Retinal pigment epithelial cell (primary cell): ENCODE measurements around the gene COX17.

Experiments used
- DNase-seq: peaks from one replicate; pipeline ENCODE4 v3.0.0-alpha.2; 2010; ENCODE audit warnings: low read depth
- H3K4me3 ChIP-seq: 2 replicates; pipeline ENCODE4 v1.5.1; 2011; ENCODE audit warnings: mild to moderate bottlenecking, low read length, control low read depth, moderate library complexity
- CTCF ChIP-seq: conservative IDR thresholded peaks from 2 replicates; pipeline ENCODE4 v1.5.1; 2011; ENCODE audit warnings: low read depth, low read length, control low read depth, inconsistent platforms

Gene COX17

GRCh38 chr3:119628816-119629445, 48.3 kb downstream of the COX17 start:
- H3K4me3 ChIP-seq, result no peak overlapping the region
- DNase-seq, result no peak
- TF ChIP-seq CTCF, result no peak

DNA sequence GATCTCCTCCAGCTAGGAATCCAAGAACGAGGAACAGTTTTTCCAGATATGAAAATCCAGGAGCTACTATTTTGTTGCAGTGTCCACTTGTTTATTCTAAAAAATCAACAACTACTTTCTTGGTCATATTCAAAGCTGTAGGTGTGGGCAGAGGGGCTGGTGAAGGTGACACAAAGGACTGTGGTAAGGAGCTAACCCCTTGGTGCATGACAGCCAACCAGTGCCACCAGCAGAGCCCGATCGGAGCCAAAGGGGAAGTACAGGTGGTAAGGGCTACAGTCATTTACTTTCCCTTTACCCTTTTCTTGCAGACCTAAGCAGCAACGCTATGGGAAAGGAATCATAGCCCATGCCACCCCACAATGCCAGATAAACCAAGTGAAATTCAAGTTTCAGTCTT, 48.8 kb downstream of the COX17 start:
- TF ChIP-seq CTCF, result no peak
- no peak overlapping the region for H3K4me3 ChIP-seq
- no peak for DNase-seq

DNA sequence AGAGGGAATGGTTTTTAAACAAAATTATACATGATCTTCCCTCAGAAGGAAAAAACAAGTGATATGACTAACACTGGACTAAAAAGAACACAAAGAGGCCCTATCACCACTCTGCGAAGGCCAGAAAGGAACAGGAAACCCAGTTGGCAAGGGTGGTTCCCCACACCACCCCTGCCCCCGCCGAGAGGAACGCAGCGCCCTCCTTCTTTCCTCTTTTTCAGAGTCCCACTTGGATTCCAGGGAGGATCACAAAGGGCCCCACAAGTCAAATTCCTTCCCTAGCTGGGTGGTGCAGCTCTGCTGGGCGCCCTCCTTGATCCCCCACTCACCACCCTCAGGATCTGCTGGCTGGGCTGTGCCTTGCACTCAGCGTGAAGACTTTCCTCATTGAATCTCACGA, 49.7 kb downstream of the COX17 start:
- TF ChIP-seq CTCF, result no peak

DNA sequence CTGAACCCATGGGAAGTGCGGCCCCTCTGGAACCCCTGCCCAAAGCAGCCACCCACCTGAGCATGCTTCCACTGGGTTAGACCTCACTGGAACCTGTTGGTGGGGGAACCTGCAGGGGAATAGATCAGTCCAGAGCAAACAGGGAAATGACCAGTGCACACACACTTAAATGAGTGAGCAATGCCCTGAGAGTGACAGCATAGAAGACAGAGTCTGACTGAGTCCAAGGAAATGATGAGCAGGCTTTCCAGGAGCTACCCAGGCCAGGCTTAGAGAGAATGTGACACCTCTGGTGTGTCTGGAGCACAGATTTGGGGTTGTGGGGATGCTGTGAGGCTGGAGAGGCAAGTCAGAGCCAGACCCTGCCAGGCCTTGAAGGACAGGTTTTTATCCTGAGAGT, 51.0 kb downstream of the COX17 start:
- no peak for TF ChIP-seq CTCF
- H3K4me3 ChIP-seq, result no peak overlapping the region
- DNase-seq, result no peak

More for the DNA sequence above, 49.7 kb downstream of the COX17 start:
- no peak overlapping the region for H3K4me3 ChIP-seq
- no peak for DNase-seq

DNA sequence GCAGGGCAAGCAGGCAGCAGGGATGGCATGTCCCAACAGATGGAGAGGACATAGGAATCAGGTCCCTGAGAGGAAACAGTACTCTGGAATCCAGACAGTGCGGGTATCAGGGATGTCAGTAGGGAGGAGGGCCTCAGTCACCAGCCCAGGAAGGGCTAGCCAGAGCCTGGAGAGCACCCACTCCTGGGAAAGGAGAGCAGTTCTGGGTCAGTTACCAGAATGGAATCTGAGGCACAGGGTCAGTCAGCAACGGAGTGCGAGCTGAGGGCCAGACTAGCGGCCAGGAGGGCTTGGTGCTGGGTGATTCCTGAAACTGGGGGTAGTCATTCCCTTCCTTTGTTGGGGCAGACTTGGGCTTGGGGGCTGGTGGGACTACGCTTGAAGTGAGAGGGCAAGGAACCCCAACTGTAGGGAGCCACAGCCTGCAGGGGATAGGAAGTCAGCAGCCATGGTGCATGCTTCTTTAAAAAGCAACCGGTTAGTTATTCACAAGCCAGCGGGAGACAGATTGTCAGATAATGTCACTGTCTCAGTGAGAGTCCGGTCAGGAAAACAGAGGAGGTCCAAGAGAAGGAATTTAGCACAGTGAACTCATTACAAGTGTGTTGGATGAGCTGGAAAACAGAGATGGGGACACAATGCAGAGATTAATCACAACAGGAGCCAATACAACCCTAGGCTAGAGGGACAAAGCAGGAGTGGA, 51.6 kb downstream of the COX17 start:
- TF ChIP-seq CTCF, result no peak
- DNase-seq, result no peak

DNA sequence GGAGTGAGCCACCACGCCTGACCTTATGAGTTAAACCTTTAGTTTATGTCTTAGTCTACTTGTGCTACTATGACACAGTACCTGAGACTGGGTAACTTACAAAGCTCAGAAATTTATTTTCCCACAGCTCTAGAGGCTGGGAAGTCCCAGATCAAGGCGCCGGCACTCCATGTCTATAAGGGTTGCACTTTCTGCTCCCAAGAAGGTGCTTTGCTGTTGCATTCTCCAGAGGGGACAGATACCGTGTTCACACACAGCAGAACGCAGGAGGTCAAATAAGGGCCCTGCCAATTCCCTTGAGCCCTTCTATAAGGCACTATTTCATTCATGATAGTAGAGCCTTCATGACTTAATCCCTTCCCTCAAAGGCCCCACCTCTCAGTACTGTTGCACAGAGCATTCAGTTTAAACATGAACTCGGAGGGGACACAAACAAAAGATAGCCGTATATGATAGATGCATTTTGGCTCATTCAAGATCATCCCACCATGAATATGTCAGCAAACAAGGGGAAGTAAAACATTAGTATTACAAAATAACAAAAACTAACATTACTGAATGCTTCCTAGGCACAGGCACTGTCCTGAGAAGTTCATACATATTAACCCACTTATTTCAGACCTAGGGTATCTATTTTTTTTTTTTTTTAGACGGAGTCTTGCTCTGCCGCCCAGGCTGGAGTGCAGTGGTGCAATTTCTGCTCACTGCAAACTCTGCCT, 53.0 kb downstream of the COX17 start:
- TF ChIP-seq CTCF, result no peak
- DNase-seq, result no peak
- no peak overlapping the region for H3K4me3 ChIP-seq

More for the DNA sequence above, 51.6 kb downstream of the COX17 start:
- H3K4me3 ChIP-seq, result no peak overlapping the region

GRCh38 chr3:119620899-119621298, 56.3 kb downstream of the COX17 start:
- H3K4me3 ChIP-seq, result no peak overlapping the region
- TF ChIP-seq CTCF, result no peak
- DNase-seq, result no peak
